Parathyroid adenoma (tissue), 2 donors: ENCODE measurements around the gene HEBP2.
"Not testable (repeated sequence)": the region's sequence is repeated elsewhere in the genome, so short reads cannot be mapped to it uniquely, and the experiment has no call there.

ENCODE experiments used
- H2AFZ ChIP-seq: fragments of 300-600 bp; sonication (generic); one replicate; pipeline ENCODE4 v1.7.0; 2017; ENCODE audit warnings: antibody characterized with exemption, mild to moderate bottlenecking
- H3K27ac ChIP-seq: fragments of 300-600 bp; sonication (generic); one replicate; pipeline ENCODE4 v1.7.0; 2017
- H3K27me3 ChIP-seq: fragments of 300-600 bp; sonication (generic); one replicate; pipeline ENCODE4 v1.7.0; 2017; ENCODE audit warnings: low read length; ENCODE audit not compliant: control insufficient read depth, insufficient read depth
- H3K36me3 ChIP-seq: fragments of 300-600 bp; sonication (generic); one replicate; pipeline ENCODE4 v1.7.0; 2017; ENCODE audit warnings: low read length; ENCODE audit not compliant: control insufficient read depth, insufficient read depth
- H3K4me1 ChIP-seq: fragments of 300-600 bp; sonication (generic); one replicate; pipeline ENCODE4 v1.7.0; 2017; ENCODE audit warnings: control low read depth
- H3K4me2 ChIP-seq: fragments of 300-600 bp; sonication (generic); one replicate; pipeline ENCODE4 v1.7.0; 2017; ENCODE audit warnings: low read length
- H3K4me3 ChIP-seq: fragments of 300-600 bp; sonication (generic); one replicate; pipeline ENCODE4 v1.7.0; 2017; ENCODE audit warnings: low read depth, low read length
- H3K79me2 ChIP-seq: fragments of 300-600 bp; sonication (generic); one replicate; pipeline ENCODE4 v1.7.0; 2017; ENCODE audit warnings: control low read depth
- H3K9ac ChIP-seq: fragments of 300-600 bp; sonication (generic); one replicate; pipeline ENCODE4 v1.7.0; 2017; ENCODE audit warnings: mild to moderate bottlenecking
- H3K9me3 ChIP-seq: fragments of 300-600 bp; sonication (generic); one replicate; pipeline ENCODE4 v1.7.0; 2017; ENCODE audit warnings: low read length; ENCODE audit not compliant: control insufficient read depth
- TF ChIP-seq, protein P1 (sequence below): fragments of 300-600 bp; sonication (generic); IDR thresholded peaks from one replicate; pipeline ENCODE4 v1.7.0; 2017; ENCODE audit warnings: antibody characterized with exemption, mild to moderate bottlenecking
- donor health status: primary hyperparathyroidism.

HEBP2 gene

DNA sequence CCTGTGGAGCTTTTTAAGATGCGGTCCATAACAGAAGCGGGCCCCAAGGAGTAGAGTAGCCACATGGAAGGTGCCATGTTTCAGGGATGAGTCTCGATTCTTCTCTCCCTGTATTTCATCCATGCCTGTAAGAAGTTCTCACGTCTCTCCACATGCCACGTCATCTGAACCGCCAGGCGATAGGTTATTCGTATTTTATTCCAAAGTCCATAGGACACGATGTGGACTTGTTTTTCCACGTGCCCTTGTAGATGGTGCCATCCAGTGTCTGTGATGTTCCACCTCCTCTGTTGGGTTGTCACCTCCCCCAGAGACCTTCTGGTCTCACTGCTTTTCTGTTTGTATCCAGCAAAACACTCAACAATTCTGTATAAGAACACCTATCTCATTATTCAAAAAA lies 17.6 kb downstream of the HEBP2 start:
- Histone ChIP-seq H3K36me3 (no peaks in the 10 kb centered on the region), H3K4me3 (no peak overlapping the region), H2AFZ (no peak overlapping the region), H3K79me2 (no peaks in the 10 kb centered on the region), H3K27ac (no peak overlapping the region), H3K4me2 (no peak overlapping the region), H3K9ac (no peak overlapping the region), H3K27me3 (no peaks in the 10 kb centered on the region), H3K4me1 (no peaks in the 10 kb centered on the region), H3K9me3 (no peaks in the 10 kb centered on the region)
- TF ChIP-seq, protein P1, sequence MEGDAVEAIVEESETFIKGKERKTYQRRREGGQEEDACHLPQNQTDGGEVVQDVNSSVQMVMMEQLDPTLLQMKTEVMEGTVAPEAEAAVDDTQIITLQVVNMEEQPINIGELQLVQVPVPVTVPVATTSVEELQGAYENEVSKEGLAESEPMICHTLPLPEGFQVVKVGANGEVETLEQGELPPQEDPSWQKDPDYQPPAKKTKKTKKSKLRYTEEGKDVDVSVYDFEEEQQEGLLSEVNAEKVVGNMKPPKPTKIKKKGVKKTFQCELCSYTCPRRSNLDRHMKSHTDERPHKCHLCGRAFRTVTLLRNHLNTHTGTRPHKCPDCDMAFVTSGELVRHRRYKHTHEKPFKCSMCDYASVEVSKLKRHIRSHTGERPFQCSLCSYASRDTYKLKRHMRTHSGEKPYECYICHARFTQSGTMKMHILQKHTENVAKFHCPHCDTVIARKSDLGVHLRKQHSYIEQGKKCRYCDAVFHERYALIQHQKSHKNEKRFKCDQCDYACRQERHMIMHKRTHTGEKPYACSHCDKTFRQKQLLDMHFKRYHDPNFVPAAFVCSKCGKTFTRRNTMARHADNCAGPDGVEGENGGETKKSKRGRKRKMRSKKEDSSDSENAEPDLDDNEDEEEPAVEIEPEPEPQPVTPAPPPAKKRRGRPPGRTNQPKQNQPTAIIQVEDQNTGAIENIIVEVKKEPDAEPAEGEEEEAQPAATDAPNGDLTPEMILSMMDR: no peak

GRCh38 chr6:138422861-138423260 lies 18.8 kb downstream of the HEBP2 start:
- Histone ChIP-seq H3K36me3 (no peaks in the 10 kb centered on the region), H2AFZ (no peak overlapping the region), H3K9ac (no peak overlapping the region), H3K79me2 (no peaks in the 10 kb centered on the region), H3K4me1 (no peaks in the 10 kb centered on the region), H3K4me3 (no peak overlapping the region), H3K27ac (no peak overlapping the region), H3K9me3 (no peaks in the 10 kb centered on the region), H3K27me3 (no peaks in the 10 kb centered on the region), H3K4me2 (no peak overlapping the region)
- TF ChIP-seq, protein P1: no peak

DNA sequence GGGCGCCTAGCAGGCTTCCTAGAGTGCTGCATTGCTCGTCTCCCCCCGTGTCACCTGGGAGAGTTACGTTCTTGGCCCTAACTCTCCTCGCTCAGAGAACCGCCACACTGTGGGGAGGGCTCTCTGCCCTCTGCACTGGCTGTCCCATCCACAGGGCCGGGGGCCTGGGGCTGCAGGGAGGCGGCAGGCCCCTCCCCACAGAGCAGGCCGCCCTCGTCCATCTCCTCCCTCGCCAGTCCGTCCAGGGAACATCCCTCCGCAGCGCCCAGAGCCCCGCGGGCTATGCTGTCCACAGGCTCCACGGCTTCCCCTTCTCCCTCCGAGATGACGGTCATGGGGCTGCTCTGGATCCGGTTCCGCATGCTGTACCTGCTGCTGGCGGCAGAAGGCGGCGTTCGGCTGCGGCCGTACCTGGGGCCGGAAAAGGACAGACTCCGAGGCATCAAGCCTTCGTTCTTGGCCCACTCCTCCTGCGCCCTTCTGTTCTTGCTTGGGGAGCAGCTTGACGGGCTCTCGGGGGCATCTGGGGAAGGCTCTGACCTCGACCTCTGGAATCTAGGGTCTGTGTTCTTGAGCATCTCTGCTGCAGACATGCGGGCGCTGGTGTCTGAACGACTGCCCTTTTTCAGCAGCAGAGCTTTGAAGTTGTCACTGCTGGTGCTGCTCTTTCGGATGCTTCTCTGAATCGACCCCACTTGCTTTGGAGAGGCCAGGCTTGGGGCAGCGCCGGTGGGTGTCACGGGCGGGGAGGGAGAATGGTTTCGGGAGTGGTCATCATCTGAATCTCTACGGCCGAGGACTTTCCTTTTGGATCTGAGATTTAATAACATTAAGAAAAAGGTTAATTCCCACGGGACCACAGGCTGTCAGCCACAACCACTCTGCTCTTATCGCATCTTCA lies 20.2 kb downstream of the HEBP2 start:
- Histone ChIP-seq H3K4me1 (no peaks in the 10 kb centered on the region), H2AFZ (no peak overlapping the region), H3K27ac (no peak overlapping the region), H3K27me3 (no peaks in the 10 kb centered on the region), H3K4me3 (no peak overlapping the region), H3K4me2 (no peak overlapping the region), H3K9me3 (no peaks in the 10 kb centered on the region), H3K79me2 (no peaks in the 10 kb centered on the region), H3K36me3 (no peaks in the 10 kb centered on the region), H3K9ac (no peak overlapping the region)
- TF ChIP-seq, protein P1: no peak

DNA sequence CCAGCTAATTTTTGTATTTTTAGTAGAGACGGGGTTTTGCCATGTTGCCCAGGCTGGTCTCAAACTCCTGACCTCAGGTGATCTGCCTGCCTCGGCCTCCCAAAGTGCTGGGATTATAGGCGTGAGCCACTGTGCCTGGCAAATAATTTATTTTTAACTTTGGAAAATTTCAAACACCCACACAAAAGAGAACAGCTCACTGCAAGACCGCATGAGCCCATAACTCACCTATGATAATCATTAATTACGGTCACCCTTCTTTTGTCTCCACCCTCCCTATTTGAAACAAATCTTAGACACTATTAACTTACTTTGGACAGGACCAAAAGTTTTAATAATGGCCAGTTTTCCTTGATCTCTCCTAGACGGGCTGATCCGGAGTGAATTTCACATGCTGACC lies 21.2 kb downstream of the HEBP2 start:
- H3K4me1 ChIP-seq, H3K4me3 ChIP-seq, H3K4me2 ChIP-seq, H3K27me3 ChIP-seq, H3K9ac ChIP-seq, H3K9me3 ChIP-seq, H2AFZ ChIP-seq, H3K27ac ChIP-seq, H3K36me3 ChIP-seq, H3K79me2 ChIP-seq: not testable (repeated sequence)

DNA sequence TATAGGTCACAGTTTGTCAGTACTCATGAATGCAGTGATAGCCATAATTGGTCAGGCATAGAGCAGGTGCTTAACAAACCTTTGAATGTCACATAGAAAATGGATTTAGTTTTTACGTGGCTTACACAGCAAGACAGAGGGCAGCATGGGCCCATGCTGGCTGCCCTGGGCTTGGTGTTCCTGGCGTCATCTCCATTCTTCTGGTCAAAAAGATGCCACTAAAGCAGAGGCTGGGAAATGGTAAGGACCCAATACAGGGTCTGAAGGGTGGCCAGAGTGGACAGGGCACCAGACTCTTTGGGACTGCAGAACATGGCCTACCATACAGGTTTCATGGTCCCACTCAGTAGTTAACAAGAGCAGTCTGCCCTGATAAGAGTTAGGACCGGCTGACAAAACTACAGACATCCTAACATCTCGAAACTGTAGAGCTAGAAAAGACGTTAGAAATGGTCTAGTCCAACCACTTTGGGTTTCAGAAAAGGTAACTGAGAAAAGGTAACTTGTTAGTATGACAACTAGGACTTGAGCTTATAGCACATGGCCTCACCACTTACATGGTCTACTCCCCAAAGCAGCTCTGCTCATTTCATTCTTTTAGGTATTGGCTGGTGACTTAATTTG lies 22.6 kb downstream of the HEBP2 start:
- H3K36me3 ChIP-seq: no peaks in the 10 kb centered on the region
- no peak overlapping the region for H3K4me3 ChIP-seq
- no peaks in the 10 kb centered on the region for H3K4me1 ChIP-seq
- H3K9ac ChIP-seq: no peak overlapping the region
- H3K27ac ChIP-seq: no peak overlapping the region
- TF ChIP-seq, protein P1: no peak
- H3K27me3 ChIP-seq: no peaks in the 10 kb centered on the region
- no peak overlapping the region for H2AFZ ChIP-seq
- no peak overlapping the region for H3K4me2 ChIP-seq
- H3K9me3 ChIP-seq: no peaks in the 10 kb centered on the region
- no peaks in the 10 kb centered on the region for H3K79me2 ChIP-seq
